H1 (cell line): ENCODE data around the gene MIP. TPM values are rescaled to one million over a fixed set of nuclear protein-coding genes. Genes with fewer than 3 reads are reported as not detected.

Experiments used
- CHD2 ChIP-seq: IDR thresholded peaks from 2 replicates; pipeline ENCODE4 v1.6.1; 2012; ENCODE audit warnings: low read length, improper control_type of control experiment
- EGR1 ChIP-seq: IDR thresholded peaks from 2 replicates; pipeline ENCODE4 v1.6.1; 2011; ENCODE audit warnings: low read depth, low read length, borderline replicate concordance
- JUND ChIP-seq: IDR thresholded peaks from 2 replicates; pipeline ENCODE4 v1.6.1; 2011; ENCODE audit warnings: mild to moderate bottlenecking, improper control_type of control experiment, low read length
- KDM5A ChIP-seq: fragments of 200-600 bp; IDR thresholded peaks from 2 replicates; pipeline ENCODE4 v1.7.1; 2012; ENCODE audit warnings: mild to moderate bottlenecking, low read length, inconsistent platforms, mixed read lengths
- NANOG ChIP-seq: IDR thresholded peaks from 2 replicates; pipeline ENCODE4 v1.6.1; 2011; ENCODE audit warnings: low read length, low read depth, mild to moderate bottlenecking, inconsistent platforms; ENCODE audit not compliant: insufficient read depth, poor library complexity, severe bottlenecking
- POLR2AphosphoS5 ChIP-seq: IDR thresholded peaks from 2 replicates; pipeline ENCODE4 v1.6.1; 2011; ENCODE audit warnings: low read depth, low read length
- POU5F1 ChIP-seq: IDR thresholded peaks from 2 replicates; pipeline ENCODE4 v1.6.1; 2011; ENCODE audit warnings: low read depth, mild to moderate bottlenecking, low read length, moderate library complexity
- RBBP5 ChIP-seq: IDR thresholded peaks from 2 replicates; pipeline ENCODE4 v1.7.1; 2012; ENCODE audit warnings: low read depth, mild to moderate bottlenecking, inconsistent platforms, low read length, moderate library complexity, borderline replicate concordance
- RFX5 ChIP-seq: IDR thresholded peaks from 2 replicates; pipeline ENCODE4 v1.6.1; 2011; ENCODE audit warnings: low read depth, low read length, improper control_type of control experiment, borderline replicate concordance
- SAP30 ChIP-seq: fragments of 300-600 bp; sonication (generic); IDR thresholded peaks from 2 replicates; pipeline ENCODE4 v1.7.1; 2012; ENCODE audit warnings: low read length, moderate library complexity, mild to moderate bottlenecking, inconsistent platforms; ENCODE audit not compliant: insufficient read depth, insufficient replicate concordance
- SUZ12 ChIP-seq: fragments of 200-600 bp; sonication (generic); IDR thresholded peaks from 2 replicates; pipeline ENCODE4 v1.6.1; 2012; ENCODE audit warnings: mild to moderate bottlenecking, inconsistent platforms, low read length, moderate library complexity, mixed read lengths
- polyA plus RNA-seq, 7 experiments: library from polyadenylated mRNA; depleted of rRNA in 3 of 7; stranded (reverse) in 5 of 7; unstranded in 2 of 7; fragments of >200 nt in 5 of 7; fragments of 200-250 nt in 2 of 7; gene quantifications; 1 replicate in 5 of 7; 2 replicates in 1 of 7; 4 replicates in 1 of 7; pipeline versions ENCODE4 v1.2.1 to v1.2.3, GENCODE V29; 2011 to 2013; ENCODE audit warnings: missing spikeins in 2 of 7, mixed read lengths in 2 of 7
- total RNA-seq: library from RNA; stranded (reverse); fragmentation: NEBNext Ultra II Directional; extraction: Animal tissue kit (Norgen Biotek cat#: 25700); gene quantifications from 2 replicates; pipeline ENCODE4 v1.2.1, GENCODE V29; 2021
- TF ChIP-seq, protein P1 (sequence below): IDR thresholded peaks from 2 replicates; pipeline ENCODE4 v1.6.1; 2011; ENCODE audit warnings: low read length, improper control_type of control experiment
- TF ChIP-seq, protein P2 (sequence below): IDR thresholded peaks from 2 replicates; pipeline ENCODE4 v1.6.1; 2012; ENCODE audit warnings: low read length, inconsistent platforms
- TF ChIP-seq, protein P3 (sequence below): IDR thresholded peaks from 2 replicates; pipeline ENCODE4 v1.6.1; 2012; ENCODE audit warnings: inconsistent platforms

MIP gene
- total and polyA plus RNA-seq, 2 of the 8 experiments (the other 6 are each of a cell fraction or from before 2014, with no cell fraction given), result 0.05 TPM; not detected in 1

DNA sequence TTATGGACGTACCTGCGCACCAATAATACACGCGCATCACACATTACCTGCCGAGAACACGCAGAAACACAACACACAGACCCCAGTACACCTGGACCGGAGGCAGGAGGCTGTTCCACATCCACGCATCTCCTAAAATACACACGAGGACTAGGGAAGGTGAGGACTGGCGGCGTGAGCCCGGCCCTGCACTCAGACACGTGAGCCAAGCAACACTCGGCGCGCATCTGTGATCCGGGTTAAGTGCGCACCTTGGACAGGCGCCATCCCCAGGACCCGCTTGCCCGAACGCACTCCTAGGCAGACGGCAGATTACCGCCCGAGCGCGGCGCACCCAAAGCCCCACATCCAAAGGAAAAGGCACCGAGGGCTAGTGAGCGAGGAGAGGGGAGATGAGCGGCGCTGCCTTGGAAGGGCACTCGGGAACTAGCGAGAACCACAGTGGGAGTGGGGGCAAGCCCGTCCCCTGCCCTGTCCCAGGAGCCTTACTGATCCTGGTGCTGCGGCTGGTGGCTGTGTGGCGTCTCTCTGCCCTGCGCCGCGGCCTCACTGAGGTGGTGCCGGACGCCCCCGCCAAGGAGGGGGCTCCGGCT is 33.1 kb upstream of the MIP start (continued):
- TF ChIP-seq SAP30, result no peak
- no peak for TF ChIP-seq POU5F1
- TF ChIP-seq SUZ12, result peak; percentile 51; the same call in 1 of the 2 replicates
- TF ChIP-seq RFX5, result no peak
- TF ChIP-seq, protein P1, sequence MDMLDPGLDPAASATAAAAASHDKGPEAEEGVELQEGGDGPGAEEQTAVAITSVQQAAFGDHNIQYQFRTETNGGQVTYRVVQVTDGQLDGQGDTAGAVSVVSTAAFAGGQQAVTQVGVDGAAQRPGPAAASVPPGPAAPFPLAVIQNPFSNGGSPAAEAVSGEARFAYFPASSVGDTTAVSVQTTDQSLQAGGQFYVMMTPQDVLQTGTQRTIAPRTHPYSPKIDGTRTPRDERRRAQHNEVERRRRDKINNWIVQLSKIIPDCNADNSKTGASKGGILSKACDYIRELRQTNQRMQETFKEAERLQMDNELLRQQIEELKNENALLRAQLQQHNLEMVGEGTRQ, result peak; percentile 48; the same call in 1 of the 2 replicates
- peak; percentile 79; the same call in 1 of the 2 replicates for TF ChIP-seq RBBP5
- peak; percentile 35; the same call in 1 of the 2 replicates for TF ChIP-seq POLR2AphosphoS5
- no peak for TF ChIP-seq NANOG
- no peak for TF ChIP-seq EGR1
- TF ChIP-seq, protein P2, sequence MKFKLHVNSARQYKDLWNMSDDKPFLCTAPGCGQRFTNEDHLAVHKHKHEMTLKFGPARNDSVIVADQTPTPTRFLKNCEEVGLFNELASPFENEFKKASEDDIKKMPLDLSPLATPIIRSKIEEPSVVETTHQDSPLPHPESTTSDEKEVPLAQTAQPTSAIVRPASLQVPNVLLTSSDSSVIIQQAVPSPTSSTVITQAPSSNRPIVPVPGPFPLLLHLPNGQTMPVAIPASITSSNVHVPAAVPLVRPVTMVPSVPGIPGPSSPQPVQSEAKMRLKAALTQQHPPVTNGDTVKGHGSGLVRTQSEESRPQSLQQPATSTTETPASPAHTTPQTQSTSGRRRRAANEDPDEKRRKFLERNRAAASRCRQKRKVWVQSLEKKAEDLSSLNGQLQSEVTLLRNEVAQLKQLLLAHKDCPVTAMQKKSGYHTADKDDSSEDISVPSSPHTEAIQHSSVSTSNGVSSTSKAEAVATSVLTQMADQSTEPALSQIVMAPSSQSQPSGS, result no peak
- no peak for TF ChIP-seq JUND
- TF ChIP-seq KDM5A, result no peak
- TF ChIP-seq CHD2, result no peak
- TF ChIP-seq, protein P3, sequence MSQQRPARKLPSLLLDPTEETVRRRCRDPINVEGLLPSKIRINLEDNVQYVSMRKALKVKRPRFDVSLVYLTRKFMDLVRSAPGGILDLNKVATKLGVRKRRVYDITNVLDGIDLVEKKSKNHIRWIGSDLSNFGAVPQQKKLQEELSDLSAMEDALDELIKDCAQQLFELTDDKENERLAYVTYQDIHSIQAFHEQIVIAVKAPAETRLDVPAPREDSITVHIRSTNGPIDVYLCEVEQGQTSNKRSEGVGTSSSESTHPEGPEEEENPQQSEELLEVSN, result peak; percentile 36; the same call in 1 of the 2 replicates
